Liver (tissue), 9 donors: ENCODE data around the gene CARMIL3. TPM values are rescaled to one million over a fixed set of nuclear protein-coding genes. Genes with fewer than 3 reads are reported as not detected.

Experiments
- DNase-seq: peaks from one replicate; pipeline ENCODE4 v3.0.0-alpha.2; 2017; ENCODE audit warnings: low spot score
- H3K27ac ChIP-seq, 2 donors: one replicate each; pipeline ENCODE4 v1.7.0; 2013; ENCODE audit warnings: inconsistent platforms in 2 of 2, low read length in 2 of 2, control low read depth in 1 of 2, low read depth in 1 of 2, mild to moderate bottlenecking in 1 of 2
- H3K27me3 ChIP-seq, 4 donors: one replicate each; pipeline versions ENCODE4 v1.6.1 to v1.7.0; 2013; ENCODE audit warnings: low read length in 3 of 4, inconsistent platforms in 1 of 4, mild to moderate bottlenecking in 1 of 4, moderate library complexity in 1 of 4; ENCODE audit not compliant: control insufficient read depth in 4 of 4, insufficient read depth in 4 of 4
- H3K36me3 ChIP-seq, 4 donors: one replicate each; pipeline versions ENCODE4 v1.6.1 to v1.7.0; 2013; ENCODE audit warnings: low read length in 3 of 4, mild to moderate bottlenecking in 3 of 4, low read depth in 1 of 4, moderate library complexity in 1 of 4; ENCODE audit not compliant: control insufficient read depth in 4 of 4, insufficient read depth in 3 of 4
- H3K4me1 ChIP-seq, 4 donors: one replicate each; pipeline versions ENCODE4 v1.6.1 to v1.7.0; 2013; ENCODE audit warnings: low read length in 3 of 4, mild to moderate bottlenecking in 3 of 4, moderate library complexity in 1 of 4; ENCODE audit not compliant: control insufficient read depth in 4 of 4, insufficient read depth in 4 of 4
- H3K4me3 ChIP-seq, 3 donors: one replicate each; pipeline versions ENCODE4 v1.6.1 to v1.7.0; 2013; ENCODE audit warnings: low read length in 3 of 3, control low read depth in 1 of 3, low read depth in 1 of 3, mild to moderate bottlenecking in 1 of 3
- H3K9ac ChIP-seq, 2 donors: one replicate each; pipeline ENCODE4 v1.7.0; 2013; ENCODE audit warnings: low read length in 2 of 2, mild to moderate bottlenecking in 2 of 2, moderate library complexity in 2 of 2, control low read depth in 1 of 2, low read depth in 1 of 2
- H3K9me3 ChIP-seq, 4 donors: one replicate each; pipeline versions ENCODE4 v1.6.1 to v1.7.0; 2013; ENCODE audit warnings: low read length in 3 of 4; ENCODE audit not compliant: control insufficient read depth in 4 of 4
- EGR1 ChIP-seq, 2 donors: IDR thresholded peaks; 2 replicates each; pipeline ENCODE4 v1.6.1; 2016 to 2018; ENCODE audit warnings: antibody characterized with exemption in 2 of 2, low read depth in 2 of 2
- FOXA1 ChIP-seq: IDR thresholded peaks from 2 replicates; pipeline ENCODE4 v1.6.1; 2016; ENCODE audit warnings: antibody characterized with exemption
- FOXA2 ChIP-seq: IDR thresholded peaks from 2 replicates; pipeline ENCODE4 v1.6.1; 2016; ENCODE audit warnings: antibody characterized with exemption
- GABPA ChIP-seq, 2 donors: IDR thresholded peaks in 1 of 2; conservative IDR thresholded peaks in 1 of 2; 2 replicates each; pipeline ENCODE4 v1.6.1; 2016; ENCODE audit warnings: antibody characterized with exemption in 2 of 2, mild to moderate bottlenecking in 1 of 2, moderate library complexity in 1 of 2
- HNF4A ChIP-seq, 2 donors: conservative IDR thresholded peaks; 2 replicates each; pipeline ENCODE4 v1.6.1; 2016; ENCODE audit warnings: antibody characterized with exemption in 2 of 2, mild to moderate bottlenecking in 2 of 2
- HNF4G ChIP-seq: IDR thresholded peaks from 2 replicates; pipeline ENCODE4 v1.6.1; 2016; ENCODE audit warnings: antibody characterized with exemption
- JUND ChIP-seq, 2 donors: IDR thresholded peaks; 2 replicates each; pipeline ENCODE4 v1.6.1; 2016; ENCODE audit warnings: antibody characterized with exemption in 2 of 2
- NR2F2 ChIP-seq: IDR thresholded peaks from 2 replicates; pipeline ENCODE4 v1.6.1; 2016; ENCODE audit warnings: antibody characterized with exemption
- RAD21 ChIP-seq, 2 donors: IDR thresholded peaks; 2 replicates each; pipeline ENCODE4 v1.6.1; 2016; ENCODE audit warnings: antibody characterized with exemption in 2 of 2, mild to moderate bottlenecking in 2 of 2
- REST ChIP-seq: IDR thresholded peaks from 2 replicates; pipeline ENCODE4 v1.6.1; 2016; ENCODE audit warnings: antibody characterized with exemption, mild to moderate bottlenecking
- RXRA ChIP-seq, 2 donors: IDR thresholded peaks; 2 replicates each; pipeline ENCODE4 v1.6.1; 2017 to 2018; ENCODE audit warnings: antibody characterized with exemption in 2 of 2, mild to moderate bottlenecking in 1 of 2
- SP1 ChIP-seq: IDR thresholded peaks from 2 replicates; pipeline ENCODE4 v1.6.1; 2018; ENCODE audit warnings: antibody characterized with exemption, mild to moderate bottlenecking
- TAF1 ChIP-seq: conservative IDR thresholded peaks from 2 replicates; pipeline ENCODE4 v1.6.1; 2016; ENCODE audit warnings: antibody characterized with exemption, mild to moderate bottlenecking
- YY1 ChIP-seq: IDR thresholded peaks from 2 replicates; pipeline ENCODE4 v1.6.1; 2016; ENCODE audit warnings: antibody characterized with exemption, mild to moderate bottlenecking
- ZBTB33 ChIP-seq: IDR thresholded peaks from 2 replicates; pipeline ENCODE4 v1.6.1; 2016; ENCODE audit warnings: antibody characterized with exemption
- WGBS: extraction: QIAGEN DNeasy Blood & Tissue Kit; methylation state at CpG from one replicate; pipeline ENCODE4 v1.1.7; 2013; 5-methylcytosine and 5-hydroxymethylcytosine counted together
- polyA plus RNA-seq, 2 donors: library from polyadenylated mRNA; stranded (reverse) in 1 of 2; unstranded in 1 of 2; fragments of 200-250 nt in 1 of 2; fragments of >200 nt in 1 of 2; fragmentation: Nextera tagmentation in 1 of 2; extraction: Ambion mirVana in 1 of 2; gene quantifications; one replicate each; pipeline versions ENCODE4 v1.2.1 to v1.2.3, GENCODE V29; 2013 to 2015
- total RNA-seq, 2 donors: library from RNA; depleted of rRNA; stranded (reverse); fragments of >200 nt; gene quantifications; one replicate each; pipeline ENCODE4 v1.2.3, GENCODE V29; 2014
- TF ChIP-seq, protein P1 (sequence below): IDR thresholded peaks from 2 replicates; pipeline ENCODE4 v1.6.1; 2016; ENCODE audit warnings: antibody characterized with exemption
- TF ChIP-seq, protein P2 (sequence below): IDR thresholded peaks from 2 replicates; pipeline ENCODE4 v1.6.1; 2016; ENCODE audit warnings: antibody characterized with exemption
- TF ChIP-seq, protein P3 (sequence below): fragments of 150-350 bp; IDR thresholded peaks from 2 replicates; pipeline ENCODE4 v1.5.1; 2017; ENCODE audit warnings: improper control_type of control experiment, low read depth, low read length; ENCODE audit not compliant: missing input control
- donor health status: healthy.
- donor health status: healthy.
- donor health status: healthy.
- donor health status: healthy.
- donor health status: healthy.

CARMIL3 gene
- total and polyA plus RNA-seq, 4 donors = 0.05 to 0.17 (median 0.17) TPM

DNA sequence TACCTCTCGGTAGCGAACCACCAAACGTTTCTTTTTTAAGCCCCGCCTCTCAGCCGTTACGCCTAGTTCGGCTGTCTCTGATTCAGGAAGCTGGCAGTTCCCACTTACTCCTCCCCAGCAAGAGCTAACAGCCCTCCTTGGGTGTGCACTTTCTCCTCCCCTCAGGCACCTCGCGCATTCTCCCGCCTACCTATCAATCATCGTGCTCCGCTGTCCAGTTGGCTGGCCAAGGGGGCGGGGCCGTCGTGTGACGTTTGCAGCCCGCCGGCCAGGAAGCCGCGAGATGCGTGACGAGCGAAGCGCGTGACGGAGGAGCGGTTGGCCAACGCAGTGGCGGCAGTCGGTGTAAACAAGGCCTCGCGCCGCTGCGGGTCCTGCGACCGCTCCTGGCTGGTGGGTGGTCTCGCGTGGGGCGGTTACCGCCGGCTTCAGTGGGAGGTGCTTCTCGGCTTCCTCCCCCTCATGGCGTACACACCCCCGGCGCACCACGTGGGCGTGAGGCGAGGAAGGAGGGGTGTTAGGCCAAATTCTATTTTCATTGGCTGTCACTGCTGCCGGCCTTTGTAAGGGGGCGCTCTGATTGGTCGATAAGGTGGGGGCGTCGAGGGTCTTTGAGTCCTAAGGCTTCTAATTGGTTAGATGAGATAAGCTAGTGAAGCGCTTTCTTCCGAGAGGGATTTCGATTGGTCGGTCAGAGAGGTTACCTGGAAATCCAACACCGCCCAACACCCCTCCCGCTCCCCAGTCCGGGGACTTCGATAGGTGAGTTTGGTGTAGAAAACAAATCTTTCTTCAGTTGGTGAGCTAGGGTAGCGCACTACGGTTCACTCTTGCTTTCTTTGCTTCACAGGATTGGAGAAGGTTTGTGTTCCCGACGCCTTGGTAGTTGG lies 63.0 kb downstream of the CARMIL3 start, which contains the start of the genes DCAF11 and NRL:
Gene DCAF11 (plus strand): TSS at position 246 of the 890 bp plus-strand sequence. CDS start 818 bp downstream, outside the sequence.
Gene NRL (minus strand): TSS at position 418 of the 890 bp plus-strand sequence. CDS start 32,101 bp downstream, outside the sequence.
- peaks cover 3 to 52% (median 40%) of the 10 kb centered on the region in 4 donors for H3K4me1 ChIP-seq
- peak within 1 kb of the TSS; percentile 96 to 97 for H3K9ac ChIP-seq
- peaks cover 7 to 21% (median 19%) of the 10 kb centered on the region in 4 donors for H3K36me3 ChIP-seq
- peak within 1 kb of the TSS; percentile 61 to 94 (median 91) for H3K4me3 ChIP-seq
- no peaks in the 10 kb centered on the region for H3K27me3 ChIP-seq
- under 1% methylated on average over 65 of the region's 65 CpGs for WGBS
- peak; percentile 98 for DNase-seq
- peak within 1 kb of the TSS; percentile 99 to 100 for H3K27ac ChIP-seq
- TF ChIP-seq GABPA (IDR thresholded peaks at IDR 0.05 in 1 of 2, conservative IDR thresholded peaks at IDR 0.05 in 1 of 2) (peak in 1 of 2 donors; percentile 1), EGR1 (IDR thresholded peaks at IDR 0.05; ENCODE audit: low read depth in 2 of 2) (peak; percentile 87), RXRA (IDR thresholded peaks at IDR 0.05) (peak in 1 of 2 donors; percentile 19), HNF4A (conservative IDR thresholded peaks at IDR 0.05) (peak in 1 of 2 donors; percentile 42), HNF4G (no peak), FOXA2 (peak; percentile 45), RAD21 (IDR thresholded peaks at IDR 0.05) (peak; percentile 21 to 39), JUND (IDR thresholded peaks at IDR 0.05) (peak in 1 of 2 donors; percentile 43), NR2F2 (no peak), SP1 (peak; percentile 98), ZBTB33 (peak; percentile 66), FOXA1 (peak; percentile 35), TAF1 (peak; percentile 98), YY1 (peak; percentile 22), REST (peak; percentile 93)
- TF ChIP-seq, protein P1, sequence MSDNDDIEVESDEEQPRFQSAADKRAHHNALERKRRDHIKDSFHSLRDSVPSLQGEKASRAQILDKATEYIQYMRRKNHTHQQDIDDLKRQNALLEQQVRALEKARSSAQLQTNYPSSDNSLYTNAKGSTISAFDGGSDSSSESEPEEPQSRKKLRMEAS = peak; percentile 70
- TF ChIP-seq, protein P2, sequence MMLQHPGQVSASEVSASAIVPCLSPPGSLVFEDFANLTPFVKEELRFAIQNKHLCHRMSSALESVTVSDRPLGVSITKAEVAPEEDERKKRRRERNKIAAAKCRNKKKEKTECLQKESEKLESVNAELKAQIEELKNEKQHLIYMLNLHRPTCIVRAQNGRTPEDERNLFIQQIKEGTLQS = no peak
- TF ChIP-seq, protein P3, sequence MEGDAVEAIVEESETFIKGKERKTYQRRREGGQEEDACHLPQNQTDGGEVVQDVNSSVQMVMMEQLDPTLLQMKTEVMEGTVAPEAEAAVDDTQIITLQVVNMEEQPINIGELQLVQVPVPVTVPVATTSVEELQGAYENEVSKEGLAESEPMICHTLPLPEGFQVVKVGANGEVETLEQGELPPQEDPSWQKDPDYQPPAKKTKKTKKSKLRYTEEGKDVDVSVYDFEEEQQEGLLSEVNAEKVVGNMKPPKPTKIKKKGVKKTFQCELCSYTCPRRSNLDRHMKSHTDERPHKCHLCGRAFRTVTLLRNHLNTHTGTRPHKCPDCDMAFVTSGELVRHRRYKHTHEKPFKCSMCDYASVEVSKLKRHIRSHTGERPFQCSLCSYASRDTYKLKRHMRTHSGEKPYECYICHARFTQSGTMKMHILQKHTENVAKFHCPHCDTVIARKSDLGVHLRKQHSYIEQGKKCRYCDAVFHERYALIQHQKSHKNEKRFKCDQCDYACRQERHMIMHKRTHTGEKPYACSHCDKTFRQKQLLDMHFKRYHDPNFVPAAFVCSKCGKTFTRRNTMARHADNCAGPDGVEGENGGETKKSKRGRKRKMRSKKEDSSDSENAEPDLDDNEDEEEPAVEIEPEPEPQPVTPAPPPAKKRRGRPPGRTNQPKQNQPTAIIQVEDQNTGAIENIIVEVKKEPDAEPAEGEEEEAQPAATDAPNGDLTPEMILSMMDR = no peak
- H3K9me3 ChIP-seq = no peaks in the 10 kb centered on the region
